ENCODE measurements around the gene RNF43.

- no peak for TF ChIP-seq EZH2phosphoT487 (IDR thresholded peaks at IDR 0.05; ENCODE audit: insufficient read depth, low read depth)
- no peak for TF ChIP-seq EZH2 (IDR thresholded peaks at IDR 0.05; ENCODE audit: insufficient read depth, poor library complexity, severe bottlenecking)
These were observed 42.1 kb downstream of the RNF43 start for GRCh38 chr17:58375256-58375655.

Measured in GM23248 (cell line).